Nephron progenitor cell (in vitro differentiated cells): Measurements from ENCODE around the gene PDIA5.

Experiments used
- DNase-seq: peaks from one replicate; pipeline ENCODE4 v3.0.0; 2021
- H3K27ac Mint-ChIP-seq: 2 replicates; pipeline ENCODE4 v1.8.0; 2021; ENCODE audit warnings: mild to moderate bottlenecking, moderate library complexity, mixed read lengths
- H3K27me3 Mint-ChIP-seq: 2 replicates; pipeline ENCODE4 v1.8.0; 2021; ENCODE audit warnings: mild to moderate bottlenecking, low read depth, mixed read lengths; ENCODE audit not compliant: poor library complexity
- H3K36me3 Mint-ChIP-seq: 2 replicates; pipeline ENCODE4 v1.8.0; 2021; ENCODE audit warnings: low read depth, mixed read lengths
- H3K4me1 Mint-ChIP-seq: 2 replicates; pipeline ENCODE4 v1.8.0; 2021; ENCODE audit warnings: mixed read lengths
- H3K4me3 Mint-ChIP-seq: 2 replicates; pipeline ENCODE4 v1.8.0; 2021; ENCODE audit warnings: mild to moderate bottlenecking, moderate library complexity, mixed read lengths
- H3K9me3 Mint-ChIP-seq: 2 replicates; pipeline ENCODE4 v1.8.0; 2021; ENCODE audit warnings: mild to moderate bottlenecking, moderate library complexity, mixed read lengths
- TF ChIP-seq, protein P1 (sequence below): fragments of 200-600 bp; sonication (generic); IDR thresholded peaks from 2 replicates; pipeline ENCODE4 v1.5.0; 2021; ENCODE audit warnings: antibody characterized with exemption

PDIA5 gene

DNA sequence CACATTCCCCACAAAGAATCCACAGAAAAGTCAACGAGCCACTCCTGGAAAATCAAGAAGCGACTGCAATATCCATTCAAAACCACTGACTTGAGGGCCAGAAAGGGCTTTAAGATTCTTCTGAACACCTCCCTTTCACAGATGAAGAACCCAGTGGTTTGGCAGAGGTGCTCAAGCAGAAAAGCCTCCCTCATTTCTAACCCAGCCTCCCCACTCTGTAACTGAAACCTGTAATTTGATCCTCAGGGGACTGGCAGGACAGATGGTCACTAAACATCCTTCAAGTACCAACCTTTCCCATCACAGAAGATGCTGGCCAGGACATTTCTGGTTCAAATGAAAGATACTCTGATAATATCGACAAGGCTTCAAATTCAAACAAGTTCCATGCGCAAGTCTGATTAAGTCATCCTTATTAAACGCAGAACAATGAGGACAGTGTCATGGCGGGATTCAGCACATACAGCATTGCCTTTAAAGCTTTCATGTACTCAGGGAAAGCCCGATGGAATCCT is 44.8 kb upstream of the PDIA5 start:
- peaks cover 10% of the 10 kb centered on the region for H3K9me3 Mint-ChIP-seq
- H3K27me3 Mint-ChIP-seq: peaks cover 61% of the 10 kb centered on the region
- no peaks in the 10 kb centered on the region for H3K36me3 Mint-ChIP-seq
- H3K4me1 Mint-ChIP-seq: peaks cover 54% of the 10 kb centered on the region
- H3K4me3 Mint-ChIP-seq: no peak overlapping the region
- TF ChIP-seq, protein P1, sequence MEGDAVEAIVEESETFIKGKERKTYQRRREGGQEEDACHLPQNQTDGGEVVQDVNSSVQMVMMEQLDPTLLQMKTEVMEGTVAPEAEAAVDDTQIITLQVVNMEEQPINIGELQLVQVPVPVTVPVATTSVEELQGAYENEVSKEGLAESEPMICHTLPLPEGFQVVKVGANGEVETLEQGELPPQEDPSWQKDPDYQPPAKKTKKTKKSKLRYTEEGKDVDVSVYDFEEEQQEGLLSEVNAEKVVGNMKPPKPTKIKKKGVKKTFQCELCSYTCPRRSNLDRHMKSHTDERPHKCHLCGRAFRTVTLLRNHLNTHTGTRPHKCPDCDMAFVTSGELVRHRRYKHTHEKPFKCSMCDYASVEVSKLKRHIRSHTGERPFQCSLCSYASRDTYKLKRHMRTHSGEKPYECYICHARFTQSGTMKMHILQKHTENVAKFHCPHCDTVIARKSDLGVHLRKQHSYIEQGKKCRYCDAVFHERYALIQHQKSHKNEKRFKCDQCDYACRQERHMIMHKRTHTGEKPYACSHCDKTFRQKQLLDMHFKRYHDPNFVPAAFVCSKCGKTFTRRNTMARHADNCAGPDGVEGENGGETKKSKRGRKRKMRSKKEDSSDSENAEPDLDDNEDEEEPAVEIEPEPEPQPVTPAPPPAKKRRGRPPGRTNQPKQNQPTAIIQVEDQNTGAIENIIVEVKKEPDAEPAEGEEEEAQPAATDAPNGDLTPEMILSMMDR: no peak
- no peak overlapping the region for H3K27ac Mint-ChIP-seq
- DNase-seq: no peak

DNA sequence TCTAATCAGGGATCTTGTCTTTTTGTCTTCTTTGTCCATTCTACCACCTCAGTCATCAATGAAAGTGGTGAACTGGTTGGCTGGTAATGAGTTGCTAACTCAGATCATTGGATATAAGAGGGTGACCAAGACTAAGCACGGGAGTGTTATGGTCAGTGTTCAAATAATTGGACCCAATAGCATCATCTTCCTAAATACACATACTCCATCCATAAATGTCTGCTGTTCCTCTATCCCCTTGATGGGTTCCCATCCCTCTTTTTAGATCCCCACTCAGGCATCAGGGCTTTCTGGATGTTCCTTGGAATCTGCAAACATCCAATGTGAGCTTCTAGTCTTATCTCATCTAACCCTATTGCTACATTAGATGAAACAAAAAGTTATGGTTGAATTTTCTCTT is 42.8 kb upstream of the PDIA5 start:
- DNase-seq: no peak
- no peak overlapping the region for H3K4me3 Mint-ChIP-seq
- peaks cover 59% of the 10 kb centered on the region for H3K4me1 Mint-ChIP-seq
- peaks cover 10% of the 10 kb centered on the region for H3K9me3 Mint-ChIP-seq
- H3K36me3 Mint-ChIP-seq: no peaks in the 10 kb centered on the region
- TF ChIP-seq, protein P1: no peak
- H3K27me3 Mint-ChIP-seq: peaks cover 66% of the 10 kb centered on the region
- no peak overlapping the region for H3K27ac Mint-ChIP-seq

DNA sequence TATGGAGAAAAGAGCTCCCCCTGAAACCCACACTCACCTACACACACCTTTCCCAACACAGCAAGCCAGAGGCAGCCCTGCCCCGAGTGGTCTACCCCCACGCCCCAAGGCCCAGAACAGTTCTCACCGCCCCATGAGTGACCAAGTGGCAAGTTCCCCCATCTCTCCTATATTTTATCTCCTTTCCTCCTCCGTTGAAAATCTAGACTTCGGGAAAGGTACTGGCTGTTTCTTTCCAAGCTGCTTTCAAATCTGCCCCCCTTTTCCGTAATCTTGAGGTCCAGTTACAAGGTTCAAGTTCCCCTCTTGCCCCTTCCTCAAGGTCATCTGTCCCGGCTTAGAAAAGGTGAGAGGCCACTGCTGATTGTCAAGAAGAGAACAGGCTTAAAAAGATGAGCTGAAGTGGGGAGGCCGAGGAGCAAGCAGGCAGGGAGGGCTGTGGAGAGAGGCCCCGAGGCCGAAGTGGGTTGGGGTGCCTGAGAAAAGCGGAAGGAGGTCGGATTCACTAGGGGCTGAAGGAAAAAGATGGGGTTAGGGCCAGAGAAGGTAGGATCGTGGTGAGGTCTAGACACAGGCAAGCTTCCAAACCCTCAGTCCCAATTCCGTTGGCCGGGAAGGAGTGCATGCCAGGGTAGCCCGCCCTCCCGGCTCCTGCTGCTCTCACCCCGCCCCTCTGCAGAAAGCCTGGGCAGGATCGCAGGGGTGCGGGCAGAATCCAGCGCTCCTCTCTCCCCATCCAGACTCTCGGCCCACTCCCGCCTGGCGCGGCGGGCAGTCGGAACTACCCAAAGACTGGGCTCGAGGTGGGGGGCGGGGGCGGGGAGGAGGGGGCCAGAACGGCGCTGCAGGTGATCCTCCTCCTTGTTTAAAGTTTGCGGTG is 40.9 kb upstream of the PDIA5 start:
- DNase-seq: peak; percentile 62
- TF ChIP-seq, protein P1: no peak
- Mint-ChIP-seq H3K9me3 (peaks cover 10% of the 10 kb centered on the region), H3K4me1 (peaks cover 49% of the 10 kb centered on the region), H3K36me3 (no peaks in the 10 kb centered on the region), H3K27ac (no peak overlapping the region), H3K27me3 (peaks cover 79% of the 10 kb centered on the region), H3K4me3 (peak overlapping the region; percentile 85)

DNA sequence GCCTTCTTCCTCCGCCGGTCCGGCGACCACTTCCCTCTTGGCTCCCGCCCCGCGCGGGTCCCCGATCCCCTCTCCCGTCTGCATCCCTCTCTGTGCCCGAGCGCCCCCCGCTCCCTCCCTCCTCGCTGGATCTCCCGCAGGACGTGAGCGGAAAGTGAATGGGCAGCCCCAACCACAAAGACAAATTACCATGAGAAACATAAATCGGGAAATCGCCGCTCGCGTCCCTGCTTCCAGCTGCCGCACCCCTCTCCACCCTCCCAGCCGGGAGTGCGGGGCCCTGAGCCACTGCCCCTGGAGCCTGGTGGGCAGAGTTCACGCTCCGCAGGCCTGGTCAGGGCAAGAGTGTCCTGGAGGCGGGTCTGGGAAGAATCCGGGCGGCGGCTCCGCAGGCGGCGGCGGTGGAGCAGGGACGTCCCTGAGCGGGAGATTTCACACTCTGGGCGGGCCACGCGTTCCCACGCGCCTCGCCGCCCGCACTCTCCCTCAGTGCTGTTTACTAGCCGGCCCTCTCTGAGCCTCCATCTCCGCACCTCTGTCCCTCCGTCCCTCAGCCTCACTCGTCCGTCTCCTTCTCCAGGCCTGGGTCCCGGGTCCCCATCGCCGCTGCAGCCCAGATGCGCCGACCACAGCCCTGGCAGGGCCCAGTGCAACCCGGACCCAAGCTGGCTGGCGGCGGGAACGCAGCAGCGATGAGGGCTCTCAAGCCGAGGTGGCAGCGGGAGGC is 40.1 kb upstream of the PDIA5 start:
- Mint-ChIP-seq H3K9me3 (peaks cover 10% of the 10 kb centered on the region), H3K4me1 (peaks cover 40% of the 10 kb centered on the region), H3K36me3 (no peaks in the 10 kb centered on the region), H3K27me3 (peaks cover 74% of the 10 kb centered on the region), H3K27ac (no peak overlapping the region), H3K4me3 (peak overlapping the region; percentile 85)
- DNase-seq: peak; percentile 57
- TF ChIP-seq, protein P1: no peak

DNA sequence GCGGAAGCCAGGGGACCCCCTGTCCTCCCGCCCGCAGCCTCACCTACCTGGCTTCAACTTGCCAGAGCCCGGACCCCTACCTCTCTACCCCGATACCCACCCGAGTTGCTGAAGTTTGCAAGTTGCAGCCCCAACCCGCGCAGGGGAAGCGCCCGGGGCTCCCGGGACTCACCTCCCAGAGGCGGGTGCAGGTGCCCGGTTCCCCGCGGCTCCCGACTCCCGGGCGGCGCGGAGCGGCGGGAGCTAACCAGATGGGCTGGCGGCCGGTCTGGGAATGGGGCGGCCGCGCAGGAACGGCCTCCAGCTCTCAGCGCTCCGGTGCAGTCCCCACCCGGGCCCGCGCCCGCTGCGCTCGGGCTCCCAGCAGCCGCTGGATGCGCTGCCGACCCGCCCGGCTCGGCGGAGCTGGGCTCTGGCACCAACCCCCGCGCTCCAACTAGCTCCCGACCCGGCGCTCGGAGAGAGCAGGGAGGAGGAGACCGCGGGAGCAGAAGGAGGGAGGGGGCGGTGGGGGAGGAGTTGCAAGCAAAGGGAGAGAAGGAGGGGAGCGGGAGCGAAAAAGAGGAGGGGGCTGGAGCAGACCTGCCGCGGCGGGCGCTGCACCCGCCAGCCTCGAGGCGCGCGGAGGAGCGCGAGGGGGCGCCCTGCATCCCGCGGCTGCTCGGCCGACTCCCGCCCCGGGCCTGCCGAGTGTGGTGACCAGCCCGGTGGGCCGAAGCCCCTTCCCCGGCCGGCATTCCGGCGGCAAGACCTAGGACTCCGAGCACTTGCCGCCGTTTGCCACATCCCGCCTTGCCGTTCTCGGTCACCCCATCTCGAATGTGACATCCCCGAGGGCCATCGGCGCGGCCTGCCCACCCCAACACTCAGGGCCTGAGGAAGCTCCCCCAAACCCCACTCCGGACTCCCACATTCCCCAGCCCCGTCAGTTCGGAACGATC is 39.3 kb upstream of the PDIA5 start, which contains the start of gene SEMA5B:
Gene SEMA5B (minus strand): TSS at position 472 of the 941 bp plus-strand sequence. CDS start 66,500 bp downstream, outside the sequence.
- H3K36me3 Mint-ChIP-seq: no peaks in the 10 kb centered on the region
- TF ChIP-seq, protein P1: peak; percentile 27
- H3K9me3 Mint-ChIP-seq: peaks cover 10% of the 10 kb centered on the region
- H3K4me1 Mint-ChIP-seq: peaks cover 32% of the 10 kb centered on the region
- peak within 1 kb of the TSS; percentile 85 for H3K4me3 Mint-ChIP-seq
- peak; percentile 86 for DNase-seq
- peaks cover 66% of the 10 kb centered on the region for H3K27me3 Mint-ChIP-seq
- no peak within 1 kb of the TSS for H3K27ac Mint-ChIP-seq
